SJSA1 (cell line): ENCODE data around the gene PLEKHO2. TPM values are rescaled to one million over a fixed set of nuclear protein-coding genes. Genes with fewer than 3 reads are reported as not detected.

ENCODE experiments used
- DNase-seq, 2 experiments: peaks; one replicate each; pipeline ENCODE4 v3.0.0-alpha.2; 2015 to 2020; ENCODE audit warnings: low spot score in 2 of 2, low read depth in 1 of 2
- H3K27ac ChIP-seq: fragments of 250-450 bp; sonication (Bioruptor Pico); 2 replicates; pipeline ENCODE4 v1.5.1; 2020; ENCODE audit warnings: mild to moderate bottlenecking, moderate library complexity
- H3K27me3 ChIP-seq: fragments of 250-450 bp; sonication (Bioruptor Pico); replicated peaks from 2 replicates; pipeline ENCODE4 v1.5.1; 2020; ENCODE audit warnings: mild to moderate bottlenecking, moderate library complexity
- H3K36me3 ChIP-seq: fragments of 250-450 bp; sonication (Bioruptor Pico); 2 replicates; pipeline ENCODE4 v1.5.1; 2020; ENCODE audit warnings: mild to moderate bottlenecking
- H3K4me1 ChIP-seq: fragments of 250-450 bp; sonication (Bioruptor Pico); replicated peaks from 2 replicates; pipeline ENCODE4 v1.6.1; 2021; ENCODE audit warnings: mild to moderate bottlenecking
- H3K4me3 ChIP-seq: fragments of 250-450 bp; sonication (Bioruptor Pico); 2 replicates; pipeline ENCODE4 v1.5.1; 2020; ENCODE audit warnings: mild to moderate bottlenecking
- H3K9me3 ChIP-seq: fragments of 250-450 bp; sonication (Bioruptor Pico); replicated peaks from 2 replicates; pipeline ENCODE4 v1.5.1; 2020; ENCODE audit warnings: mild to moderate bottlenecking
- total RNA-seq: library from RNA; depleted of rRNA; stranded (reverse); fragments of >200 nt; shearing (Covaris generic); gene quantifications from 2 replicates; pipeline ENCODE4 v1.2.3, GENCODE V29; 2014

The PLEKHO2 gene
- total RNA-seq, 1 experiment from 2014 or later = 21.4 TPM

DNA sequence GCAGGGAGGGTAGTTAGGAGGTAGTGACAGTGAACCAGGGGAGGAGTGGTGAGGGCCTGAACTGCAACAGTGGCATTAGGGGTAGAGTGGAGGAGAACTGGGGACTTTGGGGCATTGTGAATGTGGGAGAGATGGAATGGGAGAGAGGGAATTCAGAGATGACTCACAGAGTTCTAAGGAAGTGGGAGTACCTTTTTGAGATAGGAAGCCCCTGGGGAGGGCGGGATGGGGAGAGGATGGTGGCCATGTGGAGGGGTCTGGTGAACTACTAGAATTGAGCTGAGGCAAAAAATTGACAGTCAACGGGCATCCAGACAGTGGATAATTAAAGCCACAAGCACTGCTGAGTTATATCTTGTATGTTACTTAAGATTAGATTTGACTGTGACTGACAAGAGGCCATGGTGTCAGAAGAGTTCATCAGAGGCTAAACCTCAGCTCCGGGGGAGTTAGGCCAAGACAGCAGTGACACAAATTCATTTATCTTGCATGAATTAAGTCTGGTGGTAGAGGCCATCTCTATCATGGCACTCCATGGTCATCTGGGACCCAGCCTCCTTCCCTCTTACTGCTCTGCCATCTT, 34.0 kb downstream of the PLEKHO2 start:
- H3K4me1 ChIP-seq = peaks cover 15% of the 10 kb centered on the region
- no peak overlapping the region for H3K27ac ChIP-seq
- DNase-seq = no peak
- H3K9me3 ChIP-seq = no peaks in the 10 kb centered on the region
- H3K27me3 ChIP-seq = no peaks in the 10 kb centered on the region
- no peak overlapping the region for H3K4me3 ChIP-seq
- 0 out of 2 replicates have a peak, but pooled peaks cover 5% of the 10 kb centered on the region for H3K36me3 ChIP-seq

DNA sequence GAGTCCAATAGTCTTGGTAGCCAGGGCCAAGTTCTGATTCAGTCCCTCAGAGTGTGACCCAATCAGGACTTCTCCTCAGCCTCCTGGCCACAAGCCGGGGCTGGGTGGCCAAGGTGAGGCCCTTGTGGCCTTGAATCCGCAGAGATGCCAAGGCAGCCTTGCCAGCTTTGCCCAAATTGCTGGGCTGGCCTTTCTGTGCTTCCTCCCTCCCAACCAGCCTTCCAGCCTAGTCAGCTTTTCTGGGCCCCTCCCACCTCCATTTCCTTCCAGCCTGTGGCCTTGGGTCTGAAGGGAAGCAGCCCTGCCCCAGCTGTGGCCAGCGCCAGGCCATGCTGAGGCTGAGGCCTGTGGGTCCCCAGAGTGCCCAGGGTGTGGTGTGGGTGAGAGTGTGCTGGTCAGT, 35.7 kb downstream of the PLEKHO2 start:
- Histone ChIP-seq H3K4me1 (peaks cover 21% of the 10 kb centered on the region), H3K36me3 (no peaks in the 10 kb centered on the region), H3K27me3 (no peaks in the 10 kb centered on the region), H3K27ac (no peak overlapping the region), H3K4me3 (no peak overlapping the region), H3K9me3 (no peaks in the 10 kb centered on the region)
- no peak for DNase-seq

DNA sequence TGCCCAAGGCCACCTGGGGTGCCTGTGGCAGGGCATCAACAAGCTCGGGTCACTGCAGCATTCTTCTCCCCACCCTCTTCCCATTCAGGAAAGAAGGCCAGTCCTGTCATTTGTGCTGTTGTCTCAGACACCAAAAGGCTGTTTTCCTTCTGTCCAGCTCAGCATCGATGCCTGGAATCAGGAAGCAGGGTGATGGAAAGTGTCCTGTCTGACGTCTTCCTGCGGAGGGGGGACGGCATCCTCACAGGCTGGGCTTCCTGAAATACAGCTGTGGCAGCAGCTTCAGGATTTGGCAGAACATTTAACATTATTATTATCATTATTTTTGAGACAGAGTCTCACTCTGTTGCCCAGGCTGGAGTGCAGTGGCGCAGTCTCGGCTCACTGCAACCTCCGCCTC, 37.0 kb downstream of the PLEKHO2 start:
- H3K27ac ChIP-seq = no peak overlapping the region
- H3K9me3 ChIP-seq = no peaks in the 10 kb centered on the region
- DNase-seq = no peak
- no peak overlapping the region for H3K4me3 ChIP-seq
- peaks cover 22% of the 10 kb centered on the region for H3K4me1 ChIP-seq
- H3K36me3 ChIP-seq = no peaks in the 10 kb centered on the region
- no peaks in the 10 kb centered on the region for H3K27me3 ChIP-seq

DNA sequence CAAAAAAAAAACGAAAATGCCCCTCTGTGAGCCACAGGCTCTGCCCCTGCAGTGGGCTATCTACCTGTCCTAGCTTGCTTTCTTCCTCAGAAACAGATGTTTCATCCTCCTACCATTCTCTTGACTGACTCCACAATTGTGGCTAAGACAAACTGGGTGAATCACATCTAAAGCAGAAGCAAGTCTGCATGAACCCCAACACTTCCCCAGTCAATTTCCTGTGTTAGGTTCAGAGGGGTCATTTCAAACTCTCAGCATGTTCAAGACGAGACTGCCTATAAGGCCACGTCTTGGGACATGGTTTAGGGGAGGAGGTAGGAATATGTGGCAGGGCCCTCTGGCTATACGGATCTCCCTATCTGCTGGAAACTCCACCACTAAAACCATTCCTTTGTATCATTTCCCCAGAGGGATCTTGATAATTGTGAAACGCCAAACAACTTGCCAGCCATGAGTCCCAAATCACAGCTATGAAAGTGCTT, 41.4 kb downstream of the PLEKHO2 start:
- no peak for DNase-seq

DNA sequence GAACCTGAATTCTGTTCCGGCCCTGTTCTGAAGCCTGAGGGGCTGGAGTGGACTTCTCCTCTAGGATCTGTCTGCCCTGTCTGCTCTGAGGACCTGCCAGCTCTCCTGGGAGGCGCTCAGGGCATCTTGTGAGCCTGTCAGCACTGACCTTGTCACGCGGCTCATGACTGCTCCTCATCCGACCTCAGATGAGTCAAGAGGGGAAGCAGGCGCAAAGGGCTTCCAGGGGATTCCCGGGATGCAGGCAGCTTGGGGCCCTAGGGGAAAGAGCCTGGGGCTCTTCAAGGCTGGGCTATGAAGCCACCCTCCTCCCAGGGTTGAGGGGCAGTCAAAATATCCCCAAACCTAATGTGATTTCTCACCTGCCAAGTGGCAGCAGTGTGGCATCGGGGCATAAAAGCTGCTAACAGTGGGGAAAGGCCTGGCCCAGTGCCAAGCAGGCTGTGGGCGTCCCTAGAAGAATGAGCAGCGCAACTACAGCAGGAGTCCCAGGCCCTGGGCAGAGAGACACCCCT, 42.3 kb downstream of the PLEKHO2 start:
- Histone ChIP-seq H3K36me3 (no peaks in the 10 kb centered on the region), H3K27me3 (no peaks in the 10 kb centered on the region)
- peak; percentile 81 to 92 for DNase-seq

More for the DNA sequence above, 41.4 kb downstream of the PLEKHO2 start:
- no peak overlapping the region for H3K4me3 ChIP-seq
- no peak overlapping the region for H3K27ac ChIP-seq
- no peaks in the 10 kb centered on the region for H3K36me3 ChIP-seq
- peaks cover 24% of the 10 kb centered on the region for H3K4me1 ChIP-seq
- no peaks in the 10 kb centered on the region for H3K9me3 ChIP-seq
- H3K27me3 ChIP-seq = no peaks in the 10 kb centered on the region

DNA sequence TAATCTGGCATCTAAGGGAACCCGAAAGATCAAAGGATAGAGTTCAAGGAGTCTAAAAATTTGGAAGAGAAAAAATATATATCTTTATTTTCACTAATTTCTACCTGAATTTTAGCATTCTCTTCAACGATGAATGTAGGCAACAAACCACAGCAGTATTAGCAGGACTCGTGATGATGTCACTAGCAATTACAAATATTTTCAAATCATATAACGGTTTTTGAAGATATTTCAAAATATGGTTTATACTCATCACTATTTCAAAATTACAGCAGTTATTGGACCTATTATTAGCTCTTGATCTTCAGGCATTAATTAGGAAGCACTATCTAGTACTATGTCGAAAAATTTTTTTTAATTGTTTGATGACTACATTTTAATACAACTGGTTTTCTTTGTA, 43.0 kb downstream of the PLEKHO2 start:
- H3K27ac ChIP-seq = no peak overlapping the region
- DNase-seq = no peak
- no peaks in the 10 kb centered on the region for H3K9me3 ChIP-seq
- no peak overlapping the region for H3K4me3 ChIP-seq
- H3K27me3 ChIP-seq = no peaks in the 10 kb centered on the region
- H3K4me1 ChIP-seq = peaks cover 24% of the 10 kb centered on the region
- H3K36me3 ChIP-seq = no peaks in the 10 kb centered on the region

More for the DNA sequence above, 42.3 kb downstream of the PLEKHO2 start:
- Histone ChIP-seq H3K27ac (peak overlapping the region; percentile 26), H3K4me3 (no peak overlapping the region), H3K4me1 (peaks cover 24% of the 10 kb centered on the region), H3K9me3 (no peaks in the 10 kb centered on the region)

DNA sequence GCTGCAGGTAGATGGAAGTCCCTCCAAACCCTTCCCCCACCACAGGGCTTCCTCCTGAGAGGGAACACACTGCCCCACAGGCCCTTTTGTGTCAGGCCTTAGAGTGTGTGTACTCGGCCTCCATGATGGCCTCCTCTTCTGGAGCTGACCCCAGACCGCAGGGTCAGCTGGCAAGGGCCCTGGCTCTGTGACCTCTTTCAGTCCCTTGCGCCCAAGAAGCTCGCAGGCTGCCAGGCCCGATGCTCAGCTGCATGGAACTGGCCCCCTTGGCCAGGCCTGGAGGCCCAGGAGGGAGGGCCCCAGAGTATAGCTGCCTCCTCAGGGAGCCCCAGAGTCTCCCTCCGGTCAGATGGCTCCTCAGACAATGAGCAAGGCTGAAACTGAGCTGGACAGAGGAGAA, 46.6 kb downstream of the PLEKHO2 start:
- peaks cover 15% of the 10 kb centered on the region for H3K4me1 ChIP-seq
- H3K36me3 ChIP-seq = no peaks in the 10 kb centered on the region
- no peaks in the 10 kb centered on the region for H3K27me3 ChIP-seq
- H3K27ac ChIP-seq = no peak overlapping the region
- no peaks in the 10 kb centered on the region for H3K9me3 ChIP-seq
- no peak for DNase-seq
- H3K4me3 ChIP-seq = no peak overlapping the region

DNA sequence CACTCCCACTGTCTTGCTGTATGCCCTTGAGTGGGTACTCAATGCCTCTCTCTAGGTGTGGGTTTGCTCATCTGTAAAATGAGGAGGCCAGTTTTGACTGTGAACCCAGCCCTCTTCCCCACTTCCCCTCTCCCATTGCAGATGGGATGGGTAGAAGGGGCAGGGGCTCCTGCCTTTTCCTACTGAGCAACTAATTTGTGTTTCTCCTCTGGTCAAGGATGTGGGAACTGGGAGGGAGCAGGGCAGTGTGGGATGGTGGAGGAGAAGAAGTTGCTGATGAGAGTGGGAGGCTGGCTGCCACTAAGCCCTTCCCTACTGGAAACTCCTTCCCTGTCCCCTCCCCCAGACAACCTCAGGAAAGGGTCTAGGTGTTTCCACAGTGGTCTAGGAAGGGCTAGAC, 49.8 kb downstream of the PLEKHO2 start:
- Histone ChIP-seq H3K9me3 (no peaks in the 10 kb centered on the region), H3K27ac (no peak overlapping the region), H3K4me3 (no peak overlapping the region), H3K36me3 (no peaks in the 10 kb centered on the region), H3K4me1 (peaks cover 34% of the 10 kb centered on the region), H3K27me3 (no peaks in the 10 kb centered on the region)
- DNase-seq = no peak

DNA sequence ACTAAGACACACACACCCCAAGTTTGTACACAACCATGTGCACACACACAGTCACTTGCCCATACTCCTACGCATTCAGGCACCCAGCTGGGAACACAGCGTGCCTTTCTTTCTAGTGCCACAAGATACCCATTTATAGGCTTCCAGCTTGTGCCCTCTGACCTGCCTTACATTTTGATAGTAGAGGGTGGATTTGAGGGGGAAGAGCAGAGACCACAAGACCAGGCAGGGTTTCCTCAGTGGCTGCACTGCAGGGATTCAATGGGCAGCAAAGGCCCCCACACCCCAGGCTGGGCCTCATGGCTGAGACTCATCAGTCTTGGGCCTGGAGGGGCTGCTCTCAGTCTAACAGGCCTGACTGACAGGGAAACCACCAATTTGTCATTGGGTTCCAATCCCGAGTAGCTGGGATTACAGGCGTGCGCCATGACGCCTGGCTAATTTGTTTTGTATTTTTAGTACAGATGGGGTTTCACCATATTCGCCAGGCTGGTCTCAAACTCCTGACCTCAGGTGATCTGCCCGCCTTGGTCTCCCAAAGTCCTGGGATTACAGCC, 51.2 kb downstream of the PLEKHO2 start:
- no peaks in the 10 kb centered on the region for H3K36me3 ChIP-seq
- no peaks in the 10 kb centered on the region for H3K9me3 ChIP-seq
- H3K4me3 ChIP-seq = no peak overlapping the region
- H3K4me1 ChIP-seq = peaks cover 48% of the 10 kb centered on the region
- no peak overlapping the region for H3K27ac ChIP-seq
- no peak for DNase-seq
- H3K27me3 ChIP-seq = no peaks in the 10 kb centered on the region

DNA sequence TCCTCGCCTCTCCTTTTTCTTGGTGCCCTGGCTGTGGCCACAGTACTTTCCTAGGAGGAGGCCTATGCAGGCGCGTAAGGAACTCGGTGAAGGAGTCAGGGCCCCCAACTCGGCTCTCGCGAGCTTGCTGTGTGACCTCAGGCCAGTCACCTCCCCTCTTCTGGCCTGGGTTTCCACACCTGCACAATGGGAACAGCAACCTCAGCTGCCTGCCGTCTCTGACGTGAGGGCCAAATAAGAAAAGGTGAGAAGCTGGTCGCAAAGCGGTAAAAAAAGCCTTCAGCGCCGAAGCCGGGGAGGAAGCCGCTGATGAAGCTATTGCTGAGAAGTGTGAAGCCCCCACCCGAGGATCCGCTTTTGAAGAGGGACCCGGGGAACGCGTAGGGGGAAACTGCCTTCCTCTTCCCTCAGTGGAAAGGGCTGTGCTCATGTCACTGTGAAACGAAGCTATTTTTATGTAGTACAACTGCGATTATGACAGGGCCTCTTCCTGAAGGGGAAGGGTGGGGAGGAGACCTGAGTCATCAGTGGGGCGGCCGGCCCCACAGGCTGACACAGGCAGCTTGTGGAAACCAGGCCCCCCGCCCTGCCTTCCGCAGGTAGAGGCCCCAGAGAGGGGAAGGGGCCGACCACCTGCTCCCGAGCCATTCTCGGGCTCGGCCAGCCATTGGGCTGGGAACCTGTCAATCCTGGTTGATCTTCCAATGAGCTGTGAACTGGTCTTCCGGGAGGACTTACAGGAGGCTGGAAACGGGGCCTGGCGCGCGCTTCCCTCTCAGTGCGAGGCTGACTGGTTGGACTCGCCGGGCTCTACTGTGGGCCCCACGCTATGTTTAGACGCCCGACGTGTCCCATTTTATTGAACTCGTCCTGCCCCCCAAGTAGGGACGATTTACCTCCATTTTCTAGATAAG, 52.0 kb downstream of the PLEKHO2 start:
- Histone ChIP-seq H3K36me3 (no peaks in the 10 kb centered on the region), H3K9me3 (no peaks in the 10 kb centered on the region), H3K27me3 (no peaks in the 10 kb centered on the region), H3K4me1 (peaks cover 48% of the 10 kb centered on the region), H3K27ac (peak overlapping the region; percentile 13; the same call in 1 of the 2 replicates), H3K4me3 (no peak overlapping the region)
- DNase-seq = peak; percentile 54 to 59

DNA sequence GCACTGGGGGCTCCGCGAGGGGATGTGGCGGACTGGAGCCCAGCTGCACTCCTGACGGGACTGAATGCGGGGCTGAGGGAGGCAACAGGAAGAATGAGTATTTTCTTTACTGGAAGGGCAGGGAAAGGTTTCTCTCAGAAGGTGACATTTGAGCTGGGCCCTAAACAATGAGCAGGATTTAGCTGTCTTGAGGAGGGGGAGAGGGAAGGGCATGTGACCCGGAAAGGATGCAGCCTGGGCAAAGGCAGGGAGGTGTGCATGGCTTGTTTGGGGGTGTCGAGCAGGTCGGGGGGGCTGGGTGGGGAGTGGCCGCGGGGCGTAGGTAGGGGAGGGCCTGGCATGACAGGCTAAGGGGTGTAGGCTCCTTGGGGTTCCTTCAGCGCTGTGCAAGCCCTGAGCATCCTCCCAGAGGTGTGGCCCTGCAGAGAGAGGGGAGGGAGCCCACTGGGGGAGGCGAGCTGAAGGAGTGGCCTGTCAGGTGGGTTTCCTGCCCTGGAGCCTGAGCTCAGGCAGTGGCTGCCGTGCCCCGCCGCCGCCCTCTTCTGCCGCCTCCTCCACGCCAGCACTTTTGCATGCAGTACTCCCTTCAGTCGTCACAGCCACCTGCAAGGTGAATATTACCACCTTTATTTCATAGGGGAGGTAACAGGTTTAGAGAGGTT, 52.8 kb downstream of the PLEKHO2 start:
- DNase-seq = no peak
- H3K4me1 ChIP-seq = peaks cover 48% of the 10 kb centered on the region
- no peak overlapping the region for H3K4me3 ChIP-seq
- 0 out of 2 replicates have a peak overlapping the region, but pooled peaks have one; percentile 13 for H3K27ac ChIP-seq
- no peaks in the 10 kb centered on the region for H3K9me3 ChIP-seq
- H3K27me3 ChIP-seq = no peaks in the 10 kb centered on the region
- no peaks in the 10 kb centered on the region for H3K36me3 ChIP-seq

DNA sequence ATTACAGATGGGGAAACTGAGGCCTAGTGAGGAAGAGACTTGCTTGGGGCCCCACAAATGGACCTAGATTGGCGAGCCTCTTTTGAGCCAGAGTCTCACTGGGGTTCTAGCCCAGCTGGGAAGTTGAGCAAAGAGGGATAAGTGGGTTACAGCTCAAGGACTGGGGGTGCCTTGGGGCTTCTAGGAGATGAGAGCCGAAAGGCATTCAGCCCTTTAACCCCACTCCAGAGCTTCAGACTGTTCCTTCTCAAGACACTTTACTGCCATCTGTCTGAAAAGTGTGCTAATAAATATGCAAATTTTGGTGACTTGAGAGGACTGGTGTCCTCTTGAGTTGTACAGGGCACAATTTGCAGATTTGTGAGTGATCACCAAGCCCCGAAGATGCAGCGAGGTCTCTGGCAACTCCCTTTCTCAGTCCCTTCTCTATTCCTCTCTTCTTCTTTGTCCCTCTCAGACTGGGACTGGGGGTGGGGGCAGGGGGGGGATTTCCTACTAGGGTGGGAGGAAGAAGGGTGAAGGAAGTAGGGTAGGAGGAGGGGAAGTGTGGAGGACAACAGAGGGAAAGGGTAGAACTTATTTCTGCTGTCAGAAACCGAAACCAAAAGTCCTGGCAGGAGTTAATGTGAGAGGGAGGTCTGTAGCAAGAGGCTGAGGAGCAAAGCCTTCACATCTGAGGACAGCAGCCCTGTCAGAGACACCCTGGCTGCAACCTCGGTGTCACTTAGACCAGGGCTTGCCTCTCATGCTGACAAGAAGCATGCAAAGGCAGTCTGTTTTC, 53.8 kb downstream of the PLEKHO2 start:
- Histone ChIP-seq H3K27me3 (no peaks in the 10 kb centered on the region), H3K27ac (peak overlapping the region; percentile 43), H3K9me3 (no peaks in the 10 kb centered on the region), H3K4me3 (peak overlapping the region; percentile 17), H3K36me3 (no peaks in the 10 kb centered on the region), H3K4me1 (peaks cover 48% of the 10 kb centered on the region)
- DNase-seq = peak in 1 of 2 experiments; percentile 43
